Astrocyte of the cerebellum (primary cell): ENCODE results near the gene PABPC1L.
A peak's percentile ranks its signal among the peaks of the same experiment; 100 is the strongest.
"Not testable (repeated sequence)": the region's sequence is repeated elsewhere in the genome, so short reads cannot be mapped to it uniquely, and the experiment has no call there.

Source experiments
- DNase-seq: peaks from one replicate; pipeline ENCODE4 v3.0.0-alpha.2; 2011; ENCODE audit warnings: low read depth
- H3K4me3 ChIP-seq: 2 replicates; pipeline ENCODE4 v1.5.1; 2011; ENCODE audit warnings: mild to moderate bottlenecking, low read depth, low read length, moderate library complexity
- CTCF ChIP-seq: IDR thresholded peaks from 2 replicates; pipeline ENCODE4 v1.5.1; 2012; ENCODE audit warnings: low read length, low read depth, moderate library complexity, mild to moderate bottlenecking; ENCODE audit errors: missing control alignments
- in situ Hi-C: cut with HindIII; loops from 2 replicates; pipeline ENCODE4 v1.10.0; 2017; ENCODE audit warnings: low sequenced_read_pairs

Gene PABPC1L

DNA sequence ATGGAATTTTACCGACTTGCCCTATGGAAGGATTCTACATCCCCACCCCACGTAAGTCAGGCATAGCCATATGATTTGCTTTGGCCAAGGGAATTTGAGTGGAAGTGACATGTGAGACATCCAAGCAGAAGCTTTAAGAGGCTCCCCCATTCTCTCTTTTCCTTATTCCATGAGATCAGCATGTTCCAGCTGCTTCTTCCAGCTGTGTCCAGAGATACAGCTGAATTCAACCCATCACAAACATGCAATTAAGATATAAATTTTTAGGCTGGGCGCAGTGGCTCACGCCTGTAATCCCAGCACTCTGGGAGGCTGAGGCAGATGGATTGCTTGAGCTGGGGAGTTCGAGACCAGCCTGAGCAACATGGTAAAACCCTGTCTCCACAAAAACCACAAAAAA is 40.4 kb upstream of the PABPC1L start:
- no peak for TF ChIP-seq CTCF
- H3K4me3 ChIP-seq, result no peak overlapping the region
- no peak for DNase-seq
- in situ Hi-C loops, result loop anchor here (5.0 kb wide), 2 partner anchors 117 to 187 kb away; no protein-coding TSS in a partner anchor

DNA sequence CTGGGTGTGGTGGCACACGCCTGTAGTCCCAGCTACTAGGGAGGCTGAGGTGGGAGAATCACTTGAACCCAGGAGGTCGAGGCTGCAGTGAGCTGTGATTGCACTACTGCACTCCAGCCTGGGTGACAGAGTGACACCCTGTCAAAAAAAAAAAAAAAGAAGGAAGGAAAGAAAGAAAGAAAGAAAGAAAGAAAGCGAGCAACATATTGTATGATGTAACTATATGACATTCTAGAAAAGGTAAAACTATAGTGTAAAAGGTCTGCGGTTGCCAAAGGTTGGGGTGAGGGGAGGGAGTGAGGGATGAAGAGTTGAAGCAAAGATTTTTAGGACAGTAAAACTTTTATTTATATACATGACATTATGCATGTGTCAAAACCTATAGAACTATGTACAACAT is 27.5 kb upstream of the PABPC1L start:
- DNase-seq, H3K4me3 ChIP-seq, in situ Hi-C loops: not testable (repeated sequence)

DNA sequence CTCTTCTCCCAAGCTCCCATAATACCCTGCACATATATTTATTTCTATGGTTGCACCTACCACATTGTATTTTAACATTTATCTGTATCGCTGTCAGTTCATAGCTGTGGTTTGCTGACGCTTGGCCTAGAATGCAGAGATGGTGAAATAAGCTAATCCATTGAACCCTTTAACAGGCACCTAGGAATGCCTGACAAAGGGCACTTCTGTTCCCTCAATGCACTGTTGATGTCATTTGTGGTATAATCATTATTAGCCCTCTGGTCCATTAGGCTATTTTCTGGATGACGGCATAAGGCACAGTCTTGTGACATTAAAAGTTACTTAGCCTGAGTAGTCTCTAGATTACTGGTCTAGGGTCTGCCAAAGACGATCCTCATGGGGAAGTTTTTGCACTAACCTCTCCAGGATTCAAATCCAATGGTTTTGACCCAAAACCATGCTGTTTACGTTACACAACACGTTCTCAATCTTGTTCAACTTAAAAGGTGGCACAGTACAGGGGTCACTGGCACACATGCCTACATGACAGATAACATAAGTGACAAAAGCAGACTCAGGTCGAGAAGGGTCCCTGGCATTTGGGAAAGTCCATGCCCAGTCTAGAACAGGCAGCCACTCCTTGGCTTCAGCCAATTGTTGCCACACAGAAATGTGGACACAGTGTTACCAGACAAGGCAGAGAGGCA is 26.5 kb upstream of the PABPC1L start:
- no peak for DNase-seq
- TF ChIP-seq CTCF, result no peak
- no peak overlapping the region for H3K4me3 ChIP-seq
- in situ Hi-C loops, result no loop called here

- in situ Hi-C loops, result no loop called here
- H3K4me3 ChIP-seq, result peak overlapping the region; percentile 95
- no peak for TF ChIP-seq CTCF
- no peak for DNase-seq
These were observed 24.9 kb upstream of the PABPC1L start for GRCh38 chr20:44884907-44885391.

GRCh38 chr20:44885392-44886265 is 24.2 kb upstream of the PABPC1L start, which contains the start of gene YWHAB:
Gene YWHAB, plus strand, starts transcription at chr20:44885705. Its CDS starts 15,829 bp downstream, at chr20:44901534.
- peak within 1 kb of the TSS; percentile 95 for H3K4me3 ChIP-seq
- peak; percentile 92 for DNase-seq
- peak; percentile 6 for TF ChIP-seq CTCF
- in situ Hi-C loops, result no loop called here

DNA sequence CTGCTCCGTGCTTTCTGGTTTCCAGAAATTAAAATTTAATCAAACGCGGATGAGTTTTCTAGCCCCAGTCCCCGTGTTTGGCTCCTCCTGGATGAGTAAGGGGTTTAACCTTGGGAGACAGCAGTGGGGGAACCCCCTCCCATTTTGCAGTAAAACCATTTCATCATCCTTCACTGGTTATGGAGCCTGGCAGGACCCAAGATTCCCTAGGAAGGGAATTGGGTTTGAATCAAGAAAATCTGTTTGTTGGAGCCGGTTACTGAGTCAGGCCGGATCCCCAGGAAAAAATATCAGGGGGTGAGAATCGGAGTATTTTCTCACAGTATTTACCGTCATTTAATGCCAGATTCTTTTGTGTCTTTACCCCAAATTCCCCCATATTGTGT is 23.6 kb upstream of the PABPC1L start:
- TF ChIP-seq CTCF, result no peak
- in situ Hi-C loops, result no loop called here
- DNase-seq, result no peak
- H3K4me3 ChIP-seq, result peak overlapping the region; percentile 95

GRCh38 chr20:44886828-44887227 is 23.0 kb upstream of the PABPC1L start:
- DNase-seq, result no peak
- no peak for TF ChIP-seq CTCF
- peak overlapping the region; percentile 95 for H3K4me3 ChIP-seq
- in situ Hi-C loops, result no loop called here
